Measurements from ENCODE around the gene LGALS4.
"Not testable (repeated sequence)": the region's sequence is repeated elsewhere in the genome, so short reads cannot be mapped to it uniquely, and the experiment has no call there.

The LGALS4 gene

DNA sequence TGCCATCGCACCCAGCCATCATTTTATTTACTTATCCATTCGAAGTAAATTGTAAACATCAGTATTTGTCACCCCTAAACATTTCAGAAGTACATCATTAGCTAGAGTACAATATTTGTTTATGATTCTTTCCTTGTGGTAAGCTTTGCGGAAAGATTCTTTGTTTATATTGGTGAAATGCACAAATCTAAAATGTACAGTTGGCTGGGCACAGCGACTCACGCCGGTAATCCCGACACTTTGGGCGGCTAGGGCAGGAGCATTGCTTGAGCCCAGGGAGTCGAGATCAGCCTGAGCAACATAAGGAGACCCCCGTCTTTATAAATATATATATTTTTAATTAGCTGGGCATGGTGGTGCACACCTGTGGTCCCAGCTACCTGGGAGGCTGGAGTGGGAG, 13.6 kb downstream of the LGALS4 start:
- Histone ChIP-seq H2BK12ac (ENCODE audit: low read length) (no peak overlapping the region), H2BK120ac (ENCODE audit: insufficient read depth, low read length, poor library complexity) (no peak overlapping the region), H3K4me2 (ENCODE audit: low read length) (no peak overlapping the region), H2AFZ (ENCODE audit: insufficient read depth, low read length, poor library complexity) (no peak overlapping the region), H3K4ac (ENCODE audit: low read depth, low read length) (no peak overlapping the region), H3K36me3 (ENCODE audit: control insufficient read depth in 1 of 2, insufficient read depth in 2 of 2, low read length in 2 of 2) (no peaks in the 10 kb centered on the region), H2AK5ac (ENCODE audit: low read length) (no peak overlapping the region), H3K4me3 (ENCODE audit: low read depth, low read length) (no peak overlapping the region), H3K23ac (ENCODE audit: low read length) (no peak overlapping the region), H3K27me3 (ENCODE audit: insufficient read depth, low read length) (no peaks in the 10 kb centered on the region), H3K9me3 (ENCODE audit: insufficient read depth, low read depth, low read length) (no peaks in the 10 kb centered on the region), H3K14ac (ENCODE audit: low read length) (no peak overlapping the region), H3K79me2 (ENCODE audit: control insufficient read depth, insufficient read depth, low read length, poor library complexity) (no peaks in the 10 kb centered on the region), H3K18ac (ENCODE audit: low read length) (no peak overlapping the region), H4K12ac (ENCODE audit: low read depth, low read length) (no peak overlapping the region), H3K9ac (ENCODE audit: low read length) (no peak overlapping the region), H3K79me1 (ENCODE audit: low read length) (no peaks in the 10 kb centered on the region), H4K91ac (ENCODE audit: low read depth, low read length) (no peak overlapping the region), H2BK5ac (ENCODE audit: low read depth, low read length, poor library complexity) (no peak overlapping the region), H3K27ac (ENCODE audit: low read depth, low read length) (no peak overlapping the region), H3K4me1 (ENCODE audit: control insufficient read depth in 1 of 2, insufficient read depth in 2 of 2, low read length in 2 of 2) (no peaks in the 10 kb centered on the region), H4K8ac (ENCODE audit: low read depth, low read length) (no peak overlapping the region)
- WGBS (ENCODE audit: extremely low coverage, insufficient coverage, insufficient read length), result no CpG with 5 or more reads among the region's 10 CpGs
- DNase-seq, result no peak

DNA sequence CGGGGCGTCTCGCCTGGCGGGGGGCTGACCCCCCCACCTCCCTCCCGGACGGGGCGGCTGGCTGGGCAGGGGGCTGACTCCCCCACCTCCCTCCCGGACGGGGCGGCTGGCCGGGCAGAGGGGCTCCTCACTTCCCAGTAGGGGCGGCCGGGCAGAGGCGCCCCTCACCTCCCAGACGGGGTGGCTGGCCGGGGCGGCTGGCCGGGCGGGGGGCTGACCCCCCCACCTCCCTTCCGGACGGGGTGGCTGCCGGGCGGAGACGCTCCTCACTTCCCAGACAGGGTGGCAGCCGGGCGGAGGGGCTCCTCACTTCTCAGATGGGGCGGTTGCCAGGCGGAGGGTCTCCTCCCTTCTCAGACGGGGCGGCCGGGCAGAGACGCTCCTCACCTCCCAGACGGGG, 15.0 kb downstream of the LGALS4 start:
- H3K4me1 ChIP-seq (ENCODE audit: control insufficient read depth in 1 of 2, insufficient read depth in 2 of 2, low read length in 2 of 2); H2AFZ ChIP-seq (ENCODE audit: insufficient read depth, low read length, poor library complexity); H3K4me2 ChIP-seq (ENCODE audit: low read length); H3K36me3 ChIP-seq (ENCODE audit: control insufficient read depth in 1 of 2, insufficient read depth in 2 of 2, low read length in 2 of 2); H4K12ac ChIP-seq (ENCODE audit: low read depth, low read length); H3K9me3 ChIP-seq (ENCODE audit: insufficient read depth, low read depth, low read length); H2BK5ac ChIP-seq (ENCODE audit: low read depth, low read length, poor library complexity); H4K91ac ChIP-seq (ENCODE audit: low read depth, low read length); H3K23ac ChIP-seq (ENCODE audit: low read length); H3K18ac ChIP-seq (ENCODE audit: low read length); H2AK5ac ChIP-seq (ENCODE audit: low read length); H4K8ac ChIP-seq (ENCODE audit: low read depth, low read length); H3K79me1 ChIP-seq (ENCODE audit: low read length); H3K27ac ChIP-seq (ENCODE audit: low read depth, low read length); H3K4me3 ChIP-seq (ENCODE audit: low read depth, low read length); H3K9ac ChIP-seq (ENCODE audit: low read length); H3K27me3 ChIP-seq (ENCODE audit: insufficient read depth, low read length); H2BK12ac ChIP-seq (ENCODE audit: low read length); DNase-seq; H2BK120ac ChIP-seq (ENCODE audit: insufficient read depth, low read length, poor library complexity); H3K4ac ChIP-seq (ENCODE audit: low read depth, low read length); H3K14ac ChIP-seq (ENCODE audit: low read length); H3K79me2 ChIP-seq (ENCODE audit: control insufficient read depth, insufficient read depth, low read length, poor library complexity): not testable (repeated sequence)
- WGBS (ENCODE audit: extremely low coverage, insufficient coverage, insufficient read length), result no CpG with 5 or more reads among the region's 33 CpGs

DNA sequence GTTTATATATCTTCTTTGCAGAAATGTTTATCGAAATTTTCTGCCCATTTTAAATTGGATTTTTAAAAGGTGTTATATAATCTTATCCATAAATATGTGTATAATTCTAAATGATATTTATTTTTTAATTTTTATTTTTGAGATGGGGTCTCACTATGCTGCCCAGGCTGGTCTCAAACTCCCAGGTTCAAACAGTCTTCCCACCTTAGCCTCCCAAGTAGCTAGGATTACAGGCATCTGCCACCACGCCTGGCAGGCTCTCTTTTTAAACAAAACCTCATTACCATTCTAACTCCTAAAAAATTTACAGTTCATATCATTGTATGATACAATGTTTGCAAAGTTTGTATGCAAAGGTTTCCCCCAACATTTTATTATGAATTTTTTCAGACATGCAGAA, 16.6 kb downstream of the LGALS4 start:
- no peak overlapping the region for H3K27ac ChIP-seq (ENCODE audit: low read depth, low read length)
- no peaks in the 10 kb centered on the region for H3K79me2 ChIP-seq (ENCODE audit: control insufficient read depth, insufficient read depth, low read length, poor library complexity)
- H2BK120ac ChIP-seq (ENCODE audit: insufficient read depth, low read length, poor library complexity), result no peak overlapping the region
- no peak overlapping the region for H3K4ac ChIP-seq (ENCODE audit: low read depth, low read length)
- no peak overlapping the region for H3K4me3 ChIP-seq (ENCODE audit: low read depth, low read length)
- H2BK12ac ChIP-seq (ENCODE audit: low read length), result no peak overlapping the region
- no peak overlapping the region for H3K9ac ChIP-seq (ENCODE audit: low read length)
- WGBS (ENCODE audit: extremely low coverage, insufficient coverage, insufficient read length), result no CpG with 5 or more reads among the region's 2 CpGs
- H2BK5ac ChIP-seq (ENCODE audit: low read depth, low read length, poor library complexity), result no peak overlapping the region
- no peak for DNase-seq
- no peaks in the 10 kb centered on the region for H3K27me3 ChIP-seq (ENCODE audit: insufficient read depth, low read length)
- peaks cover 3% of the 10 kb centered on the region for H3K79me1 ChIP-seq (ENCODE audit: low read length)
- H4K8ac ChIP-seq (ENCODE audit: low read depth, low read length), result no peak overlapping the region
- H3K14ac ChIP-seq (ENCODE audit: low read length), result no peak overlapping the region
- no peak overlapping the region for H2AK5ac ChIP-seq (ENCODE audit: low read length)
- no peak overlapping the region for H2AFZ ChIP-seq (ENCODE audit: insufficient read depth, low read length, poor library complexity)
- no peak overlapping the region for H3K18ac ChIP-seq (ENCODE audit: low read length)
- no peak overlapping the region for H4K91ac ChIP-seq (ENCODE audit: low read depth, low read length)
- H3K4me2 ChIP-seq (ENCODE audit: low read length), result no peak overlapping the region
- H4K12ac ChIP-seq (ENCODE audit: low read depth, low read length), result no peak overlapping the region
- no peaks in the 10 kb centered on the region for H3K36me3 ChIP-seq (ENCODE audit: control insufficient read depth in 1 of 2, insufficient read depth in 2 of 2, low read length in 2 of 2)
- no peak overlapping the region for H3K23ac ChIP-seq (ENCODE audit: low read length)
- no peaks in the 10 kb centered on the region for H3K9me3 ChIP-seq (ENCODE audit: insufficient read depth, low read depth, low read length)
- H3K4me1 ChIP-seq (ENCODE audit: control insufficient read depth in 1 of 2, insufficient read depth in 2 of 2, low read length in 2 of 2), result no peaks in the 10 kb centered on the region

DNA sequence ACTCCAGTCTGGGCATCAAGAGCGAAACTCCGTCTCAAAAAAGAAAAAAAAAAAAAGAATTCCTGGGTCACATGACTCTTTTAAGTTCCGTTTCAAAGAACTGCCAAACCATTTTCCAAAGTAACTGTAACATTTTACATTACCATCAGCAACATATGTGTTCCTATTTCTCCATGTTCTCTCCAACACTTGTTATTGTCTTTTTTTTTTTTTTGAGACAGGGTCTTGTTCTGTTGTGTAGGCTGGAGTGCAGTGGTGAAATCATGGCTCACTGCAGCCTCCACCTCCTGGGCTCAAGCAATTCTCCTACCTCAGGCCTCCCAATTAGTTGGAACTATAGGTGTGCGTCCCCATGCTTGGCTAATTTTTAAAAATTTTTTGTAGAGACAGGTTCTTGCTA, 17.2 kb downstream of the LGALS4 start:
- Histone ChIP-seq H3K18ac (ENCODE audit: low read length) (no peak overlapping the region), H3K23ac (ENCODE audit: low read length) (no peak overlapping the region), H2BK5ac (ENCODE audit: low read depth, low read length, poor library complexity) (no peak overlapping the region), H4K12ac (ENCODE audit: low read depth, low read length) (no peak overlapping the region), H4K91ac (ENCODE audit: low read depth, low read length) (no peak overlapping the region), H2BK120ac (ENCODE audit: insufficient read depth, low read length, poor library complexity) (no peak overlapping the region), H3K4me3 (ENCODE audit: low read depth, low read length) (no peak overlapping the region), H2BK12ac (ENCODE audit: low read length) (no peak overlapping the region), H3K79me2 (ENCODE audit: control insufficient read depth, insufficient read depth, low read length, poor library complexity) (no peaks in the 10 kb centered on the region), H3K4me1 (ENCODE audit: control insufficient read depth in 1 of 2, insufficient read depth in 2 of 2, low read length in 2 of 2) (no peaks in the 10 kb centered on the region), H2AFZ (ENCODE audit: insufficient read depth, low read length, poor library complexity) (no peak overlapping the region), H3K4ac (ENCODE audit: low read depth, low read length) (no peak overlapping the region), H3K36me3 (ENCODE audit: control insufficient read depth in 1 of 2, insufficient read depth in 2 of 2, low read length in 2 of 2) (no peaks in the 10 kb centered on the region), H3K27ac (ENCODE audit: low read depth, low read length) (no peak overlapping the region), H3K9ac (ENCODE audit: low read length) (no peak overlapping the region), H4K8ac (ENCODE audit: low read depth, low read length) (no peak overlapping the region), H3K9me3 (ENCODE audit: insufficient read depth, low read depth, low read length) (no peaks in the 10 kb centered on the region), H2AK5ac (ENCODE audit: low read length) (no peak overlapping the region), H3K79me1 (ENCODE audit: low read length) (peaks cover 3% of the 10 kb centered on the region), H3K14ac (ENCODE audit: low read length) (no peak overlapping the region), H3K4me2 (ENCODE audit: low read length) (no peak overlapping the region), H3K27me3 (ENCODE audit: insufficient read depth, low read length) (no peaks in the 10 kb centered on the region)
- DNase-seq, result no peak
- no CpG with 5 or more reads among the region's 4 CpGs for WGBS (ENCODE audit: extremely low coverage, insufficient coverage, insufficient read length)
